ENCODE data around the gene CYBC1.
A peak's percentile ranks its signal among the peaks of the same experiment; 100 is the strongest.
"Not testable (repeated sequence)": the region's sequence is repeated elsewhere in the genome, so short reads cannot be mapped to it uniquely, and the experiment has no call there.

CYBC1 gene

GRCh38 chr17:82435601-82436583 lies 14.7 kb downstream of the CYBC1 start:
- no peak overlapping the region for H3K4me3 ChIP-seq (ENCODE audit: low read depth, low read length)

DNA sequence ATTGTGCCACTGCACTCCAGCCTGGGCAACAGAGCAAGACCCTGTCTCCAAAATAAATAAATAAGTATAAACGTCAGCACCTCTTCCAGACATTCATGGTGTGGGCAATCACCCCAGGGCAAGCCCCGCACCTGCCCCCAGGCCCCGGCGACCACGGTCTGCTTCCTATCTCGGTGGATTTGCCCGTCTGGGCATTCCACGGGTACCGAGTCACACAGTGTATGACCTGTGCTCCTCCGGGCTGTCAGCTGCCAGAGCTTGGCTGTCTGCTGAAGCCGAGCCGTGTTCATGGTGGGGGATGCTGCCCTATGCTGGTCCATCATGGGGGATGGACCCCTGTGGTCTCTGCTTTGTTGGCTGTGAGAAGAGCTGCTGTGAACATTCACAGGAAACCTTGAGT lies 15.4 kb downstream of the CYBC1 start:
- H3K4me3 ChIP-seq (ENCODE audit: low read depth, low read length): no peak overlapping the region

DNA sequence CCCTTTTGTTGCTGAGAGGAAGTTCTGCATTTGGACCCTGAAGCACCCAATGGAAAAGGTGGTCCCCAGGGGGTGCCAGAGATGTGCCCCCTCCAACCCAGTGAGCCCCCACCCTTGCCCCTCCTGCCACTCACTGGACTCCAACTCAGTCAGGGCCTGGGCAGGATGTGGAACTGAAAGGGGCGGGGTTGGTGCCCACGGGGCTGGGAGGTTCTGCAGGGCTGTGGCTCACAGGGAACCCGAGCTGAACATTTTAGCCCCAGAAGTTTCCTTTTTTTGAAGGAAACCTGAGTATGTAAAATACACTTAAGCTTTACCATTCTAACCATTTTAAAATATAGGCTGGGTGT lies 16.4 kb downstream of the CYBC1 start:
- H3K4me3 ChIP-seq (ENCODE audit: low read depth, low read length): no peak overlapping the region

- H3K4me3 ChIP-seq (ENCODE audit: low read depth, low read length): no peak overlapping the region
These were observed 16.9 kb downstream of the CYBC1 start for GRCh38 chr17:82433560-82434215.

GRCh38 chr17:82432017-82432416 lies 18.5 kb downstream of the CYBC1 start:
- H3K4me3 ChIP-seq (ENCODE audit: low read depth, low read length): no peak overlapping the region

- H3K4me3 ChIP-seq (ENCODE audit: low read depth, low read length): no peak overlapping the region
These were observed 20.7 kb downstream of the CYBC1 start for GRCh38 chr17:82429824-82430223.

GRCh38 chr17:82428546-82428945 lies 22.0 kb downstream of the CYBC1 start:
- no peak overlapping the region for H3K4me3 ChIP-seq (ENCODE audit: low read depth, low read length)

DNA sequence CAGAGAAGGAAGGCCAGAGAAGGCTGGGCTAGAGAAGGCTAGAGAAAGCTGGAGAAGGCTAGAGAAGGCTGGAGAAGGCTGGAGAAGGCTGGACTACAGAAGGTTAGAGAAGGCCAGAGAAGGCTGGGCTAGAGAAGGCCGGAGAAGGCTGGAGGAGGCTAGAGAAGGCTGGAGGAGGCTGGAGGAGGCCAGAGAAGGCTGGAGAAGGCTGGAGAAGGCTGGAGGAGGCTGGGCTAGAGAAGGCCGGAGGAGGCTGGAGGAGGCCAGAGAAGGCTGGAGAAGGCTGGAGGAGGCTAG lies 25.7 kb downstream of the CYBC1 start:
- H3K4me3 ChIP-seq (ENCODE audit: low read depth, low read length): no peak overlapping the region

DNA sequence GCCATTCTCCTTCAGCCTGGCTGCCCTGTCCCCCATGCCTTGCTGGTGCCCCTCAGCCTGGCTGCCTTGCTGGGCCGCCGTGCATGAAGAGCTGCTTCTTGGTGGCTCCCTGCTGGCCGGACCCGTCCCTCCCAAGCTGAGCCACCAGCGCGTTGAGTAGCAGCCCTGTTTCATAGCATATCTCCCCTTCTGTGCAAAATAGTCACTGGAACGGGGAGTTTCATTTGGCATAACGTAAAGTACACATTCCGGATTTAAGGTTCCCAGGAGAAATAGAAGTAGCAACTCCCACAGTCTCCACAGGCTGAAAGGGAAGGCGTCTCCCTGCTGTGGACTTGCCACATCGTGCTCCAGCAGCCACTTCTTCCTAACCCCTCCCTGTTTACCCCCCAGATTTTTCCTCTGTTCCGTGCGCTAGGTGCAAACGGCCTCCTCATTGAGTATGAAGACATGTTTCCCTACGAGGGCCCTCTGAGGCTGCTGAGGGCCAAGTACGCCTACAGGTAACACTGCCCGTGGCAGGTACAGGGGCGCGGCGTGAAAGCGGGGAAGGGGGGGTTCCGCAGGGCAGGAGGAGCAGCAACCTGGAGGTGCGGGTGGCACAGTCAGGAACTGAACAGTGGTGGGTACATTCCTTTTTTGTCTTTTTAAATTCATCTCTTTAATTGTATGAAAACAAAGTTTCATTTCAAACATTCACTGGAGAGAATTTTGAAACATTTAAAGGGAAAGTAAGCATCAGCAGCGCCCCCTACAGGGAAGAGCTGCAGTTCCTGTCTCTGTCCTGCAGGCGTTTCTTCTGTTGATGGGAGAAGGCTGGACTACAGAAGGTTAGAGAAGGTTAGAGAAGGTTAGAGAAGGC lies 26.3 kb downstream of the CYBC1 start:
- H3K4me3 ChIP-seq (ENCODE audit: low read depth, low read length): no peak overlapping the region

GRCh38 chr17:82419540-82419939 lies 31.0 kb downstream of the CYBC1 start:
- H3K4me3 ChIP-seq (ENCODE audit: low read depth, low read length): no peak overlapping the region

DNA sequence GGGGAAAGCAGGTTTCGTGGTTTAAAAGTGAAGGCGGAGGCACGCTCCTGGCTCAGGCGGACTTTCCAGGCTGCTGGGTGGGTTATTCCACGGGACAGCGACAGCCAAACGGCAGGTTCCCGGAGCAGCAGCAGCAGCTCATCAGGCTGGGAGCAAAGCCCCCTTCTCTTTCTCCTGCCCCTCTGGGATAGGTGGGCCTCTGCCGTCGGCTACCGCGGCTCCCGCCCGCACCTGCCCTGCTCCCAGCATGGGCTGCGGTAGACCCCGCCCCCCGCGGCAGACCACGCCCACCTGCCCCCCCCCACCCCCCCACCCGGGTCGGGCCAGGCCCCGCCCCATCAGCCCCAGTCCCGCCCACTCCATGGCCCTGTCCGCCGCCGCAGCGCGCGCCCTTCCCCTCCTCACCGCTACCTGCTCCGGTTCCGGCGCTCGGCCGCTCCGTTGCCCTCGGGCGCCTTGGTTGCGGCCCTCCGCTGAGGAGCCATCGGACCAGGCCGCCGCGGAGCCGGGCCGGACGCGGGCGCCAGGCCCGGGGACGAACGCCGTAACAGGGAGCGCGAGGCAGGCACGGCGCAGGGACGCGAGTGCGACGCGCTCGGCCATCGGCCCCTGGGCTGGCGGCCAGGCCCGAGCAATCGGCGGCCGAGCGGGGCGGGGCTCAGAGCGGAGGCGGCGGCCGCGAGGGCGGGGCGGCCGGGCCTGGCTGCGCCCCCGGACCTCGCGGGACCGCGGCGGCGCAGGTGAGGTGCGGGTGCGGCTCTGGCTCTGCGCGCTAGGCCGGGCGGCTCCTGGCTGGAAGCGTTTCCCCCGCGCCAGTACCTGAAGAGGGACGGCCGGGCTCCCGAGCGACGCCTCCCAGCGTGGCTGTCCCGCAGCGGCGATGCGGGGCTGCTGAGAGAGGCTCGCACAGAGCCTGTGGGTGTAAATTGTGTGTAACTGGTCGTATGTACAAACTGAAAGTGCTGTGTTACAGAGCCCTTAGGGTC lies 32.3 kb downstream of the CYBC1 start, which contains the start of the genes HEXD and OGFOD3:
Gene HEXD (plus strand): TSS at position 347 of the 986 bp plus-strand sequence. CDS start 1,453 bp downstream, outside the sequence.
Gene OGFOD3 (minus strand): TSS at position 586 of the 986 bp plus-strand sequence. CDS start 101 bp downstream, at position 485.
- H3K4me3 ChIP-seq (ENCODE audit: low read depth, low read length): peak within 1 kb of the TSS; percentile 73

- no peak overlapping the region for H3K4me3 ChIP-seq (ENCODE audit: low read depth, low read length)
These were observed 33.8 kb downstream of the CYBC1 start for GRCh38 chr17:82416771-82417170.

DNA sequence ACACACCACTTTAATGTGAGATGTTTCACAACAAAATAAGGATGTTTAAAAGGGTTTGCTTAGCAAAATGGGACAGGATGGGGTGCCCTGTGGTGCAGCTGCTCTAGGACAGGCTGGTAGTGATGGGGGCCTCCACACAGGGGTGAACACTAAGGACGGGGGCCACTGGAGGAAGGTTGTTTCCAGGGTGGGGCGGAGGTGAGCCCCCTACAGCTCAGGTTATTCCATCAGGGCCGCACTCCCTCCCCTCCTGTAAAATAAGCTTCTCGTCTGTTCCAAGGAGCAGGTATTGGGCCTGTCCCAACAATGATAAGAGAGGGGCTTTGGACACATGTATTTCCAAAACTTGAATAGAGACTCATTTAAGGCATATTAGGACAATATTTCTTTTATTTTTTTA lies 34.3 kb downstream of the CYBC1 start:
- H3K4me3 ChIP-seq (ENCODE audit: low read depth, low read length): no peak overlapping the region

- no peak overlapping the region for H3K4me3 ChIP-seq (ENCODE audit: low read depth, low read length)
These were observed 34.8 kb downstream of the CYBC1 start for GRCh38 chr17:82415786-82416185.

DNA sequence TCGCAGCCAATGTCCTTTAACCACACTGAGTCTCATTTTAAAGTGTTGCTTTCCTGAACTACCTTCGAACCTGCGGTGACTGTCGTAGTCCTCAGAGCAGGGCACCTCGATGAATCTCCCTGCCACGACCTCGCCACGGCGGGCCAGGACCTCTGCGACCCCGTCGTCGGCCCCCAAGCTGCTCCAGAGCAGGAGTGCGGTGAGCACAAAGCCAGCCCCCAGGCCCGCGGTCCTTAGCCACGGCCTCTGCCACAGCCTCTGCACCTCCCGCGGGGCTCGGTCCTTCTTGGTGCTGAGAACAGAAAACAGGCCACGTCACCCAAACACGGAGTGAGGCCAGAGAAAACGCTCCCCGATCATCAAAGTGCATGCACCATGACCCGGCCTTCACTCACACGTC lies 35.2 kb downstream of the CYBC1 start:
- H3K4me3 ChIP-seq (ENCODE audit: low read depth, low read length): no peak overlapping the region

- no peak overlapping the region for H3K4me3 ChIP-seq (ENCODE audit: low read depth, low read length)
These were observed 35.8 kb downstream of the CYBC1 start for GRCh38 chr17:82414548-82415281.

DNA sequence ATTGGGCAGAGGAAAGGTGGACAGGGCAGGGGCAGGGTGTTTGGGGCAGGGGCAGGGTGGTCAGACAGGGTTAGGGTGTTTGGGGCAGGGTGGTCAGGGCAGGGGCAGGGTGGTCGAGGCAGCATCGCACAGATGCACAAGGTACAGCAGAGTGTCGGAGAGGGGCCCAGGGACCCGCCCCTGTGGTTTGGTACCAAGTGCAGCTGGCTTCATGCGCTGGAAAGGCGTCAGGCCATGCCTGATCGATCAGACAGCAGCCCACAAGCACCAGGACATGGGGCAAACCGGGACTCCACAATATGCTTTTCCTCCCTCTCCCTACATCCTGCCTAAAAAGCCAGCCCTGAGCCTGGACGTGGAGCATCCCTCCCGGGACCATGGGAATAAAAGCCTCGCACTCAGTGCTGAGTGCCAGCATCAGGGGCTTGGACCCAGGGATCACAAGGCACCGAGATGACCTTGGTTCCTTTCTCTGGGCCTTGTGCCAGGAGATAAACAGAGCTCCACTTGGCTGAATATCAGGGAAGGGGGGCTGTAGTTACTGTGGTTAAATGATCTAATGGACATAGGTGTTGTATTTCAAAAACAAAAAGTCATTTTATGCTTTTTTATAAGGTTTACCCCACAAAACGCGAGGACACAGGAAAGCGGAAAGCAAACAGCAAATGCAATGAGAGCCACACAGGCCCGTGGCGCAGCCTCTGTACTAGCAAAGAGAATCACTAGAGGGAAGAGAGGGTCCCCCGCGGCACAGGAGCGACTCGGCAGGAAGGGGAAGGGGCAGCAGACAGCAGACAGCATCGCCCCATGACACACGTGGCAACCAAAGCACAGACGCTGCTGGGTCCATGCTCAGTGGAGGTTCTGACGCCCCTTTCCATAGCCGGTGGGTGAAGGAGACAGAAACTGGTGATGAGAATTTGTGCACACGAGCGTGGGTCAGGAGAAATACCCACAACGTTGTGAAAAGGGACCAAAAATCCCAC lies 37.7 kb downstream of the CYBC1 start:
- H3K4me3 ChIP-seq (ENCODE audit: low read depth, low read length): no peak overlapping the region

GRCh38 chr17:82412081-82412480 lies 38.5 kb downstream of the CYBC1 start:
- not testable (repeated sequence) for H3K4me3 ChIP-seq (ENCODE audit: low read depth, low read length)
